Neural cell (in vitro differentiated cells): ENCODE results near the gene TMEM59.

Source experiments
- CTCF ChIP-seq: fragments of 450-650 bp; IDR thresholded peaks from 2 replicates; pipeline ENCODE4 v1.5.1; 2014; ENCODE audit warnings: antibody characterized with exemption, mild to moderate bottlenecking, moderate library complexity; ENCODE audit not compliant: poor library complexity, severe bottlenecking
- EP300 ChIP-seq: fragments of 450-650 bp; conservative IDR thresholded peaks from 2 replicates; pipeline ENCODE4 v1.6.1; 2014; ENCODE audit warnings: antibody characterized with exemption, mild to moderate bottlenecking, moderate library complexity; ENCODE audit not compliant: poor library complexity, severe bottlenecking
- EZH2 ChIP-seq: fragments of 200-600, 300-800 bp; shearing (Covaris generic), sonication (generic); IDR thresholded peaks from 2 replicates; pipeline ENCODE4 v1.6.1; 2014; ENCODE audit warnings: antibody characterized with exemption, low read length, borderline replicate concordance, mild to moderate bottlenecking; ENCODE audit not compliant: insufficient read depth, poor library complexity, severe bottlenecking
- POLR2AphosphoS5 ChIP-seq: IDR thresholded peaks from 2 replicates; pipeline ENCODE4 v1.6.1; 2012
- SMC3 ChIP-seq: fragments of 450-650 bp; conservative IDR thresholded peaks from 2 replicates; pipeline ENCODE4 v1.6.1; 2014; ENCODE audit warnings: antibody characterized with exemption, mild to moderate bottlenecking, moderate library complexity; ENCODE audit not compliant: poor library complexity
- TF ChIP-seq, protein P1 (sequence below): IDR thresholded peaks from 2 replicates; pipeline ENCODE4 v1.6.1; 2012; ENCODE audit warnings: borderline replicate concordance

GRCh38 chr1:53984726-53985125, 68.3 kb downstream of the TMEM59 start:
- TF ChIP-seq EP300 (no peak), CTCF (no peak), POLR2AphosphoS5 (no peak), EZH2 (no peak), SMC3 (no peak)
- TF ChIP-seq, protein P1, sequence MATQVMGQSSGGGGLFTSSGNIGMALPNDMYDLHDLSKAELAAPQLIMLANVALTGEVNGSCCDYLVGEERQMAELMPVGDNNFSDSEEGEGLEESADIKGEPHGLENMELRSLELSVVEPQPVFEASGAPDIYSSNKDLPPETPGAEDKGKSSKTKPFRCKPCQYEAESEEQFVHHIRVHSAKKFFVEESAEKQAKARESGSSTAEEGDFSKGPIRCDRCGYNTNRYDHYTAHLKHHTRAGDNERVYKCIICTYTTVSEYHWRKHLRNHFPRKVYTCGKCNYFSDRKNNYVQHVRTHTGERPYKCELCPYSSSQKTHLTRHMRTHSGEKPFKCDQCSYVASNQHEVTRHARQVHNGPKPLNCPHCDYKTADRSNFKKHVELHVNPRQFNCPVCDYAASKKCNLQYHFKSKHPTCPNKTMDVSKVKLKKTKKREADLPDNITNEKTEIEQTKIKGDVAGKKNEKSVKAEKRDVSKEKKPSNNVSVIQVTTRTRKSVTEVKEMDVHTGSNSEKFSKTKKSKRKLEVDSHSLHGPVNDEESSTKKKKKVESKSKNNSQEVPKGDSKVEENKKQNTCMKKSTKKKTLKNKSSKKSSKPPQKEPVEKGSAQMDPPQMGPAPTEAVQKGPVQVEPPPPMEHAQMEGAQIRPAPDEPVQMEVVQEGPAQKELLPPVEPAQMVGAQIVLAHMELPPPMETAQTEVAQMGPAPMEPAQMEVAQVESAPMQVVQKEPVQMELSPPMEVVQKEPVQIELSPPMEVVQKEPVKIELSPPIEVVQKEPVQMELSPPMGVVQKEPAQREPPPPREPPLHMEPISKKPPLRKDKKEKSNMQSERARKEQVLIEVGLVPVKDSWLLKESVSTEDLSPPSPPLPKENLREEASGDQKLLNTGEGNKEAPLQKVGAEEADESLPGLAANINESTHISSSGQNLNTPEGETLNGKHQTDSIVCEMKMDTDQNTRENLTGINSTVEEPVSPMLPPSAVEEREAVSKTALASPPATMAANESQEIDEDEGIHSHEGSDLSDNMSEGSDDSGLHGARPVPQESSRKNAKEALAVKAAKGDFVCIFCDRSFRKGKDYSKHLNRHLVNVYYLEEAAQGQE: no peak
